Activated T-helper 1 cell treated with anti-CD3 and anti-CD28 coated beads, Interleukin-12 subunit alpha, Interleukin-12 subunit beta, Interleukin-2, Interleukin-4 antibody, amounts not matched to agents 30 ng/mL and 10 ng/mL and 1 ng/mL, durations not matched to agents 14 hours and 24 hours and 36 hours (primary cell): ENCODE results near the gene CD200. TPM values are rescaled to one million over a fixed set of nuclear protein-coding genes. Genes with fewer than 3 reads are reported as not detected.
"Not testable (repeated sequence)": the region's sequence is repeated elsewhere in the genome, so short reads cannot be mapped to it uniquely, and the experiment has no call there.

Source experiments
- DNase-seq: peaks from one replicate; pipeline ENCODE4 v3.0.0; 2021; ENCODE audit warnings: low spot score
- H3K27ac Mint-ChIP-seq: one replicate; pipeline ENCODE4 v1.8.0; 2021; ENCODE audit warnings: mild to moderate bottlenecking, mixed read lengths
- H3K27me3 Mint-ChIP-seq: one replicate; pipeline ENCODE4 v1.8.0; 2022; ENCODE audit warnings: mild to moderate bottlenecking, moderate library complexity, mixed read lengths; ENCODE audit not compliant: insufficient read depth
- H3K36me3 Mint-ChIP-seq: one replicate; pipeline ENCODE4 v1.8.0; 2021; ENCODE audit warnings: low read depth, mixed read lengths
- H3K4me1 Mint-ChIP-seq: one replicate; pipeline ENCODE4 v1.8.0; 2021; ENCODE audit warnings: low read depth, mixed read lengths
- H3K4me3 Mint-ChIP-seq: one replicate; pipeline ENCODE4 v1.8.0; 2021; ENCODE audit warnings: mild to moderate bottlenecking, moderate library complexity, mixed read lengths
- H3K9me3 Mint-ChIP-seq: one replicate; pipeline ENCODE4 v1.8.0; 2021; ENCODE audit warnings: mixed read lengths
- intact Hi-C: fragments of 100-400 bp; cut with micrococcal nuclease; formaldehyde crosslinking; loops from one replicate; pipeline ENCODE4 v1.15.1; 2024
- total RNA-seq: library from RNA; stranded (reverse); gene quantifications from 2 replicates; pipeline ENCODE4 v1.2.3, GENCODE V29; 2022

CD200 gene
- total RNA-seq, 1 donor from 2014 or later, result 141 TPM

GRCh38 chr3:112373924-112374323 lies 41.0 kb downstream of the CD200 start:
- Mint-ChIP-seq H3K27ac (no peak overlapping the region), H3K36me3 (peaks cover 19% of the 10 kb centered on the region), H3K4me1 (peaks cover 40% of the 10 kb centered on the region), H3K9me3 (peaks cover 5% of the 10 kb centered on the region), H3K27me3 (no peaks in the 10 kb centered on the region), H3K4me3 (no peak overlapping the region)
- intact Hi-C loops, result no loop called here
- no peak for DNase-seq

- DNase-seq, result no peak
- Mint-ChIP-seq H3K9me3 (peaks cover 5% of the 10 kb centered on the region), H3K27me3 (no peaks in the 10 kb centered on the region), H3K4me1 (peaks cover 44% of the 10 kb centered on the region), H3K36me3 (peaks cover 19% of the 10 kb centered on the region), H3K4me3 (no peak overlapping the region), H3K27ac (no peak overlapping the region)
- intact Hi-C loops, result no loop called here
These were observed 41.4 kb downstream of the CD200 start for GRCh38 chr3:112374333-112374734.

GRCh38 chr3:112375117-112375516 lies 42.2 kb downstream of the CD200 start:
- H3K27me3 Mint-ChIP-seq, result no peaks in the 10 kb centered on the region
- peaks cover 48% of the 10 kb centered on the region for H3K4me1 Mint-ChIP-seq
- H3K36me3 Mint-ChIP-seq, result peaks cover 17% of the 10 kb centered on the region
- intact Hi-C loops, result no loop called here
- H3K4me3 Mint-ChIP-seq, result no peak overlapping the region
- no peak overlapping the region for H3K27ac Mint-ChIP-seq
- DNase-seq, result no peak
- peaks cover 5% of the 10 kb centered on the region for H3K9me3 Mint-ChIP-seq

- peaks cover 48% of the 10 kb centered on the region for H3K4me1 Mint-ChIP-seq
- H3K4me3 Mint-ChIP-seq, result no peak overlapping the region
- no peak for DNase-seq
- intact Hi-C loops, result no loop called here
- peaks cover 5% of the 10 kb centered on the region for H3K9me3 Mint-ChIP-seq
- no peak overlapping the region for H3K27ac Mint-ChIP-seq
- peaks cover 17% of the 10 kb centered on the region for H3K36me3 Mint-ChIP-seq
- no peaks in the 10 kb centered on the region for H3K27me3 Mint-ChIP-seq
These were observed 43.4 kb downstream of the CD200 start for GRCh38 chr3:112376241-112376911.

- DNase-seq, result no peak
- Mint-ChIP-seq H3K36me3 (peaks cover 17% of the 10 kb centered on the region), H3K27ac (no peak overlapping the region), H3K27me3 (no peaks in the 10 kb centered on the region), H3K4me1 (peaks cover 48% of the 10 kb centered on the region), H3K9me3 (peaks cover 5% of the 10 kb centered on the region), H3K4me3 (no peak overlapping the region)
- intact Hi-C loops, result no loop called here
These were observed 44.0 kb downstream of the CD200 start for GRCh38 chr3:112376992-112377391.

- intact Hi-C loops, result no loop called here
- no peaks in the 10 kb centered on the region for H3K27me3 Mint-ChIP-seq
- H3K27ac Mint-ChIP-seq, result no peak overlapping the region
- peaks cover 46% of the 10 kb centered on the region for H3K4me1 Mint-ChIP-seq
- peaks cover 17% of the 10 kb centered on the region for H3K36me3 Mint-ChIP-seq
- H3K9me3 Mint-ChIP-seq, result peaks cover 9% of the 10 kb centered on the region
- H3K4me3 Mint-ChIP-seq, result no peak overlapping the region
- DNase-seq, result no peak
These were observed 44.7 kb downstream of the CD200 start for GRCh38 chr3:112377568-112378071.

GRCh38 chr3:112378347-112378746 lies 45.4 kb downstream of the CD200 start:
- H3K4me3 Mint-ChIP-seq, intact Hi-C loops: not testable (repeated sequence)

GRCh38 chr3:112379020-112379690 lies 46.2 kb downstream of the CD200 start:
- Mint-ChIP-seq H3K4me1 (peaks cover 47% of the 10 kb centered on the region), H3K4me3 (no peak overlapping the region), H3K27ac (peak overlapping the region; percentile 41), H3K9me3 (peaks cover 4% of the 10 kb centered on the region), H3K27me3 (no peaks in the 10 kb centered on the region), H3K36me3 (peaks cover 9% of the 10 kb centered on the region)
- no peak for DNase-seq
- intact Hi-C loops, result no loop called here

More at GRCh38 chr3:112378347-112378746, 45.4 kb downstream of the CD200 start:
- peaks cover 49% of the 10 kb centered on the region for H3K4me1 Mint-ChIP-seq
- not testable (repeated sequence) for H3K27ac Mint-ChIP-seq, H3K27me3 Mint-ChIP-seq, DNase-seq, H3K9me3 Mint-ChIP-seq
- peaks cover 15% of the 10 kb centered on the region for H3K36me3 Mint-ChIP-seq

- Mint-ChIP-seq H3K4me3 (no peak overlapping the region), H3K9me3 (peaks cover 4% of the 10 kb centered on the region), H3K27ac (peak overlapping the region; percentile 59), H3K36me3 (peaks cover 7% of the 10 kb centered on the region), H3K27me3 (no peaks in the 10 kb centered on the region), H3K4me1 (peaks cover 50% of the 10 kb centered on the region)
- no peak for DNase-seq
- intact Hi-C loops, result loop anchor here (10.0 kb wide), 1 partner anchor 293 kb away; no protein-coding TSS in a partner anchor
These were observed 49.0 kb downstream of the CD200 start for GRCh38 chr3:112381673-112382542.

- Mint-ChIP-seq H3K9me3 (peaks cover 4% of the 10 kb centered on the region), H3K36me3 (peaks cover 5% of the 10 kb centered on the region), H3K27me3 (no peaks in the 10 kb centered on the region), H3K4me3 (no peak overlapping the region), H3K27ac (peak overlapping the region; percentile 59), H3K4me1 (peaks cover 43% of the 10 kb centered on the region)
- no peak for DNase-seq
- intact Hi-C loops, result loop anchor here (10.0 kb wide), 1 partner anchor 292 kb away; no protein-coding TSS in a partner anchor
These were observed 49.7 kb downstream of the CD200 start for GRCh38 chr3:112382543-112383160.

GRCh38 chr3:112384769-112385168 lies 51.8 kb downstream of the CD200 start:
- H3K4me3 Mint-ChIP-seq, result no peak overlapping the region
- H3K36me3 Mint-ChIP-seq, result peaks cover 3% of the 10 kb centered on the region
- peaks cover 42% of the 10 kb centered on the region for H3K4me1 Mint-ChIP-seq
- no peak for DNase-seq
- no peaks in the 10 kb centered on the region for H3K27me3 Mint-ChIP-seq
- H3K27ac Mint-ChIP-seq, result peak overlapping the region; percentile 11
- H3K9me3 Mint-ChIP-seq, result peaks cover 4% of the 10 kb centered on the region
- intact Hi-C loops, result loop anchor here (1.0 to 10.0 kb wide), 3 partner anchors 18 to 290 kb away; no protein-coding TSS in a partner anchor

GRCh38 chr3:112388972-112389371 lies 56.0 kb downstream of the CD200 start:
- intact Hi-C loops, result loop anchor here (10.0 kb wide), 1 partner anchor 286 kb away; no protein-coding TSS in a partner anchor
- no peaks in the 10 kb centered on the region for H3K27me3 Mint-ChIP-seq
- peaks cover 9% of the 10 kb centered on the region for H3K36me3 Mint-ChIP-seq
- peak overlapping the region; percentile 66 for H3K27ac Mint-ChIP-seq
- H3K4me1 Mint-ChIP-seq, result peaks cover 53% of the 10 kb centered on the region
- DNase-seq, result no peak
- peaks cover 13% of the 10 kb centered on the region for H3K9me3 Mint-ChIP-seq
- no peak overlapping the region for H3K4me3 Mint-ChIP-seq
